Astrocyte (in vitro differentiated cells and primary cell): ENCODE results near the gene ZBTB39. TPM values are rescaled to one million over a fixed set of nuclear protein-coding genes. Genes with fewer than 3 reads are reported as not detected.

Experiments used
- DNase-seq: peaks from one replicate; pipeline ENCODE4 v3.0.0-alpha.2; 2010; ENCODE audit warnings: low read depth
- FAIRE-seq: peaks from 2 replicates; lab custom pipeline; 2011; peaks lifted over from hg19 to GRCh38; lab: Jason Lieb, UNC
- H2AFZ ChIP-seq: 2 replicates; pipeline ENCODE4 v1.6.0; 2012; ENCODE audit warnings: low read depth, low read length, inconsistent platforms
- H3K27ac ChIP-seq: 2 replicates; pipeline ENCODE4 v1.5.1; 2011; ENCODE audit warnings: low read depth, low read length, inconsistent platforms
- H3K27me3 ChIP-seq: 2 replicates; pipeline ENCODE4 v1.6.0; 2011; ENCODE audit warnings: low read length, inconsistent platforms; ENCODE audit not compliant: insufficient read depth
- H3K36me3 ChIP-seq: 2 replicates; pipeline ENCODE4 v1.5.1; 2011; ENCODE audit warnings: low read length, inconsistent platforms; ENCODE audit not compliant: insufficient read depth
- H3K4me1 ChIP-seq: 2 replicates; pipeline ENCODE4 v1.5.1; 2011; ENCODE audit warnings: low read length, inconsistent platforms; ENCODE audit not compliant: insufficient read depth
- H3K4me2 ChIP-seq: 2 replicates; pipeline ENCODE4 v1.6.0; 2012; ENCODE audit warnings: low read length, inconsistent platforms
- H3K4me3 ChIP-seq: 2 replicates; pipeline ENCODE4 v1.5.1; 2011; ENCODE audit warnings: low read depth, mild to moderate bottlenecking, low read length, inconsistent platforms; ENCODE audit not compliant: insufficient read depth
- H3K79me2 ChIP-seq: 2 replicates; pipeline ENCODE4 v1.6.0; 2012; ENCODE audit warnings: mild to moderate bottlenecking, low read length, inconsistent platforms; ENCODE audit not compliant: insufficient read depth
- H3K9ac ChIP-seq: 2 replicates; pipeline ENCODE4 v1.6.0; 2012; ENCODE audit warnings: mild to moderate bottlenecking, low read length, inconsistent platforms
- H3K9me3 ChIP-seq: 2 replicates; pipeline ENCODE4 v1.5.1; 2012; ENCODE audit warnings: low read depth, mild to moderate bottlenecking, low read length, inconsistent platforms; ENCODE audit not compliant: insufficient read depth
- H4K20me1 ChIP-seq: 2 replicates; pipeline ENCODE4 v1.6.0; 2012; ENCODE audit warnings: low read length, inconsistent platforms; ENCODE audit not compliant: insufficient read depth
- H3K27ac Mint-ChIP-seq: one replicate; pipeline ENCODE4 v1.8.0; 2021; ENCODE audit warnings: mild to moderate bottlenecking, mixed read lengths; ENCODE audit not compliant: unreplicated experiment
- H3K27me3 Mint-ChIP-seq: one replicate; pipeline ENCODE4 v1.8.0; 2021; ENCODE audit warnings: low read depth, mixed read lengths; ENCODE audit not compliant: unreplicated experiment
- H3K36me3 Mint-ChIP-seq: one replicate; pipeline ENCODE4 v1.8.0; 2021; ENCODE audit warnings: low read depth, mixed read lengths; ENCODE audit not compliant: unreplicated experiment
- H3K4me1 Mint-ChIP-seq: one replicate; pipeline ENCODE4 v1.8.0; 2021; ENCODE audit warnings: low read depth, mixed read lengths; ENCODE audit not compliant: unreplicated experiment
- H3K4me3 Mint-ChIP-seq: one replicate; pipeline ENCODE4 v1.8.0; 2021; ENCODE audit warnings: mild to moderate bottlenecking, moderate library complexity, mixed read lengths; ENCODE audit not compliant: unreplicated experiment
- H3K9me3 Mint-ChIP-seq: one replicate; pipeline ENCODE4 v1.8.0; 2021; ENCODE audit warnings: mild to moderate bottlenecking, mixed read lengths; ENCODE audit not compliant: unreplicated experiment
- EZH2 ChIP-seq: IDR thresholded peaks from 2 replicates; pipeline ENCODE4 v1.6.1; 2012; ENCODE audit warnings: mild to moderate bottlenecking, low read length, inconsistent platforms; ENCODE audit not compliant: insufficient read depth
- total RNA-seq: library from RNA; stranded (reverse); gene quantifications from 2 replicates; pipeline ENCODE4 v1.2.1, GENCODE V29; 2021
- TF ChIP-seq, protein P1 (sequence below): IDR thresholded peaks from 2 replicates; pipeline ENCODE4 v1.5.1; 2011; ENCODE audit warnings: low read depth, mild to moderate bottlenecking, inconsistent platforms, low read length, moderate library complexity; ENCODE audit not compliant: insufficient read depth

Gene ZBTB39
- total RNA-seq, 1 donor from 2014 or later, result 9.8 TPM

DNA sequence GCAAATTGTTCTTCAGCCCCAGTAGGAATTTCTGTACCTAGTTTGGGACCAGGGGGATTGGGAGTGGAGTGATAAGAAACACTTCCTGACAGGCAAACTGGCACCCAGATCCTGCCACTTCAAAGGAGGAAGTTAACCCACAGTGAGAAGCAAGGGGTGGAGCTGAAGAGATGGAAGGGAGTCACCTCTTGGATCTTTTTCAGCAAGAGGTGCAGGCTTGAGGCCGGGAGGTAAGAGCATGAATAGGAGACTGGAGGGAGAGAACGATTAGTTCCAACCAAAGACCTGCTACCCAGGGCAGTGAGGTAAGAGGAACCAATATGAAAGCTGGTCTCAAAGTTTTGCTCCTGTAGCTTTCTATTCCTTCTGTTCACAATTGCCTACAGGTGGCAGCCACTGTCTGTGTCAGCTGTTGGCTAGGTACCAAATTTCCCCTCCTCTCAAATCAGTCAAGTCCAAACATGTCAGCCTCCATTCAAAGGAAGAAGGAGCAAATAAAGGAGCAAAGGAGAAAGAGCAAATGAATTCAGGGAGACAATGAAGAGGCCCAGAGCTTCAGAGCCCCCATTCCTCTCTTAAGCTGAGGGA, 24.9 kb upstream of the ZBTB39 start:
- no peaks in the 10 kb centered on the region for H3K79me2 ChIP-seq
- H3K36me3 Mint-ChIP-seq, result peaks cover 2% of the 10 kb centered on the region
- H2AFZ ChIP-seq, result no peak overlapping the region
- peaks cover 22% of the 10 kb centered on the region for H3K27me3 ChIP-seq
- FAIRE-seq (no peak), DNase-seq (no peak)
- H3K27ac ChIP-seq, result no peak overlapping the region
- no peaks in the 10 kb centered on the region for H3K36me3 ChIP-seq
- no peaks in the 10 kb centered on the region for H3K4me1 ChIP-seq
- peaks cover 11% of the 10 kb centered on the region for H3K4me1 Mint-ChIP-seq
- H3K9me3 Mint-ChIP-seq, result no peaks in the 10 kb centered on the region
- H3K4me2 ChIP-seq, result no peak overlapping the region
- H3K27ac Mint-ChIP-seq, result peak overlapping the region; percentile 29
- TF ChIP-seq EZH2, result no peak
- TF ChIP-seq, protein P1, sequence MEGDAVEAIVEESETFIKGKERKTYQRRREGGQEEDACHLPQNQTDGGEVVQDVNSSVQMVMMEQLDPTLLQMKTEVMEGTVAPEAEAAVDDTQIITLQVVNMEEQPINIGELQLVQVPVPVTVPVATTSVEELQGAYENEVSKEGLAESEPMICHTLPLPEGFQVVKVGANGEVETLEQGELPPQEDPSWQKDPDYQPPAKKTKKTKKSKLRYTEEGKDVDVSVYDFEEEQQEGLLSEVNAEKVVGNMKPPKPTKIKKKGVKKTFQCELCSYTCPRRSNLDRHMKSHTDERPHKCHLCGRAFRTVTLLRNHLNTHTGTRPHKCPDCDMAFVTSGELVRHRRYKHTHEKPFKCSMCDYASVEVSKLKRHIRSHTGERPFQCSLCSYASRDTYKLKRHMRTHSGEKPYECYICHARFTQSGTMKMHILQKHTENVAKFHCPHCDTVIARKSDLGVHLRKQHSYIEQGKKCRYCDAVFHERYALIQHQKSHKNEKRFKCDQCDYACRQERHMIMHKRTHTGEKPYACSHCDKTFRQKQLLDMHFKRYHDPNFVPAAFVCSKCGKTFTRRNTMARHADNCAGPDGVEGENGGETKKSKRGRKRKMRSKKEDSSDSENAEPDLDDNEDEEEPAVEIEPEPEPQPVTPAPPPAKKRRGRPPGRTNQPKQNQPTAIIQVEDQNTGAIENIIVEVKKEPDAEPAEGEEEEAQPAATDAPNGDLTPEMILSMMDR, result no peak
- no peaks in the 10 kb centered on the region for H4K20me1 ChIP-seq
- H3K27me3 Mint-ChIP-seq, result peaks cover 37% of the 10 kb centered on the region
- no peaks in the 10 kb centered on the region for H3K9me3 ChIP-seq
- no peak overlapping the region for H3K4me3 Mint-ChIP-seq
- no peak overlapping the region for H3K9ac ChIP-seq
- no peak overlapping the region for H3K4me3 ChIP-seq

DNA sequence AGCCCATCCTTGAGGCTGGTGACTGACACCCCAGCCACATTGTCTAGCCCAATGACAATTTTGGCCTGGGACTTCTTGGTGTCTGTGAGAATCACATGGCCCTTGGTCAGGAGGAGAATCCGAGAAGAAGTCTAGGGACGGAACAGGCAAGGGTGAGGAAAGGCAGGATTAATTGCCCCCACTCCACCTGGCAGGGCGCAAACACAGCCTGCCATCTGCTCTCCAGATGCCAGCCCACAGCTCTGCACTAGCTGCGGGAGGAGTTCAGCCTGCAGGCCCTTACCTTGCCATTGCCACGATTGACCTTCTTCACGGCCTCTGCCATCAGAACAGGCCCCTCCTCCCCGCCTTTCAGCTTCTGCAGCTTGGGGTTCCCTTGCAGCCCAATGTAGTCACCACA, 23.1 kb upstream of the ZBTB39 start:
- Mint-ChIP-seq H3K9me3 (no peaks in the 10 kb centered on the region), H3K27ac (no peak overlapping the region), H3K4me1 (peaks cover 11% of the 10 kb centered on the region), H3K27me3 (peaks cover 39% of the 10 kb centered on the region), H3K4me3 (no peak overlapping the region), H3K36me3 (peaks cover 2% of the 10 kb centered on the region)
- no peaks in the 10 kb centered on the region for H3K9me3 ChIP-seq
- no peaks in the 10 kb centered on the region for H3K79me2 ChIP-seq
- peaks cover 25% of the 10 kb centered on the region for H3K27me3 ChIP-seq
- no peak overlapping the region for H3K9ac ChIP-seq
- no peak overlapping the region for H3K27ac ChIP-seq
- no peaks in the 10 kb centered on the region for H3K4me1 ChIP-seq
- no peaks in the 10 kb centered on the region for H3K36me3 ChIP-seq
- H4K20me1 ChIP-seq, result no peaks in the 10 kb centered on the region
- FAIRE-seq, result no peak
- no peak overlapping the region for H2AFZ ChIP-seq
- no peak overlapping the region for H3K4me2 ChIP-seq
- DNase-seq, result no peak
- TF ChIP-seq, protein P1, result no peak
- no peak for TF ChIP-seq EZH2
- no peak overlapping the region for H3K4me3 ChIP-seq

DNA sequence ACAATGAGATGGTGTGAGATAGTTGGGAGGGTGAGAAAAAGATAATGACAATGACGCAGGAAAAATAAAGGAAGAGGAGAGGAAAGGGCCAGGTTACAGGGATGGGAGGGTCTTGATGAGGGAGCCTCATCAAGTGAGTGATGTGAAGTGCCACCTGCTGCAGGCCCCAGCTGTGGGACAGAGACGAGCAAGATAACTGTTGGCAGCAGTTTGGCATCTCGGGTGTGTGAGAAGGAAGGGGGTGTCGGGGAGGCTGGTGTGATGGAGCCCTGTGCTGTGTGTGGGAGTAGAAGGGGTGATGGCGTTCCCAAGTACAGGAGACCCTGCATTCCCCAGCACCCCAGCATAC, 21.4 kb upstream of the ZBTB39 start:
- Histone ChIP-seq H3K79me2 (no peaks in the 10 kb centered on the region), H3K4me1 (no peaks in the 10 kb centered on the region), H3K9ac (no peak overlapping the region), H3K4me3 (no peak overlapping the region), H2AFZ (no peak overlapping the region), H3K4me2 (no peak overlapping the region), H3K9me3 (no peaks in the 10 kb centered on the region), H4K20me1 (no peaks in the 10 kb centered on the region), H3K27ac (no peak overlapping the region), H3K36me3 (no peaks in the 10 kb centered on the region), H3K27me3 (peaks cover 28% of the 10 kb centered on the region)
- no peaks in the 10 kb centered on the region for H3K9me3 Mint-ChIP-seq
- peaks cover 41% of the 10 kb centered on the region for H3K27me3 Mint-ChIP-seq
- no peak overlapping the region for H3K27ac Mint-ChIP-seq
- TF ChIP-seq, protein P1, result no peak
- no peak for TF ChIP-seq EZH2
- H3K4me1 Mint-ChIP-seq, result peaks cover 11% of the 10 kb centered on the region
- H3K4me3 Mint-ChIP-seq, result no peak overlapping the region
- no peak for DNase-seq
- no peak for FAIRE-seq
- peaks cover 2% of the 10 kb centered on the region for H3K36me3 Mint-ChIP-seq
